ENCODE data around the gene IDH1. TPM values are rescaled to one million over a fixed set of nuclear protein-coding genes. Genes with fewer than 3 reads are reported as not detected.
A peak's percentile ranks its signal among the peaks of the same experiment; 100 is the strongest.

The IDH1 gene
- total RNA-seq, 4 donors from 2014 or later = 22.0 to 28.0 (median 24.8) TPM

DNA sequence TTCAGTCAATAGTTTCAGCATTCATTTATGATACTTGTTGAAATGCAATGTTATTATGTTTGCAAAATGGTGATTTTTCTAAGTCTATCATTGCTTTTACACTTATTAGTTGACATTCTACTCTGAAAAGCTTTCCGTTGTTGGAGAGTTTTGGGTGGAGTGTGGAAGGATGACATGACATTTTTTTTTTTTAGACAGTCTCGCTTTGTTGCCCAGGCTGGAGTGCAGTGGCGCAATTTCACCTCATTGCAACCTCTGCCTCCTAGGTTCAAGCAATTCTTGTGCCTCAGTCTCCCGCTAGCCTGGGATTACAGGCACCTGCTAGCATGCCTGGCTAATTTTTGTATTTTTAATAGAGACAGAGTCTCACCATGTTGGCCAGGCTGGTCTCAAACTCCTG is 41.0 kb upstream of the IDH1 start:
- no peak overlapping the region for H3K4me3 ChIP-seq
- WGBS = 85% methylated on average over 4 of the region's 4 CpGs
- no peaks in the 10 kb centered on the region for H3K27me3 ChIP-seq
- peaks cover 0 to 6% (median 0%) of the 10 kb centered on the region in 4 donors for H3K9me3 ChIP-seq
- DNase-seq (ENCODE audit: extremely low spot score) = no peak
- TF ChIP-seq POLR2AphosphoS5 (IDR thresholded peaks at IDR 0.05) = no peak
- TF ChIP-seq, protein P1, sequence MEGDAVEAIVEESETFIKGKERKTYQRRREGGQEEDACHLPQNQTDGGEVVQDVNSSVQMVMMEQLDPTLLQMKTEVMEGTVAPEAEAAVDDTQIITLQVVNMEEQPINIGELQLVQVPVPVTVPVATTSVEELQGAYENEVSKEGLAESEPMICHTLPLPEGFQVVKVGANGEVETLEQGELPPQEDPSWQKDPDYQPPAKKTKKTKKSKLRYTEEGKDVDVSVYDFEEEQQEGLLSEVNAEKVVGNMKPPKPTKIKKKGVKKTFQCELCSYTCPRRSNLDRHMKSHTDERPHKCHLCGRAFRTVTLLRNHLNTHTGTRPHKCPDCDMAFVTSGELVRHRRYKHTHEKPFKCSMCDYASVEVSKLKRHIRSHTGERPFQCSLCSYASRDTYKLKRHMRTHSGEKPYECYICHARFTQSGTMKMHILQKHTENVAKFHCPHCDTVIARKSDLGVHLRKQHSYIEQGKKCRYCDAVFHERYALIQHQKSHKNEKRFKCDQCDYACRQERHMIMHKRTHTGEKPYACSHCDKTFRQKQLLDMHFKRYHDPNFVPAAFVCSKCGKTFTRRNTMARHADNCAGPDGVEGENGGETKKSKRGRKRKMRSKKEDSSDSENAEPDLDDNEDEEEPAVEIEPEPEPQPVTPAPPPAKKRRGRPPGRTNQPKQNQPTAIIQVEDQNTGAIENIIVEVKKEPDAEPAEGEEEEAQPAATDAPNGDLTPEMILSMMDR (IDR thresholded peaks at IDR 0.05) = no peak
- no peak for TF ChIP-seq EP300 (IDR thresholded peaks at IDR 0.05)
- TF ChIP-seq POLR2A (IDR thresholded peaks at IDR 0.05; ENCODE audit: low read depth) = no peak
- intact Hi-C loops (cut with DNase I) = no loop called here
- peaks cover 21 to 48% (median 28%) of the 10 kb centered on the region in 4 donors for H3K36me3 ChIP-seq
- peaks cover 0 to 22% (median 3%) of the 10 kb centered on the region in 4 donors for H3K4me1 ChIP-seq
- no peak overlapping the region for H3K27ac ChIP-seq (replicated peaks in 1 of 4)

DNA sequence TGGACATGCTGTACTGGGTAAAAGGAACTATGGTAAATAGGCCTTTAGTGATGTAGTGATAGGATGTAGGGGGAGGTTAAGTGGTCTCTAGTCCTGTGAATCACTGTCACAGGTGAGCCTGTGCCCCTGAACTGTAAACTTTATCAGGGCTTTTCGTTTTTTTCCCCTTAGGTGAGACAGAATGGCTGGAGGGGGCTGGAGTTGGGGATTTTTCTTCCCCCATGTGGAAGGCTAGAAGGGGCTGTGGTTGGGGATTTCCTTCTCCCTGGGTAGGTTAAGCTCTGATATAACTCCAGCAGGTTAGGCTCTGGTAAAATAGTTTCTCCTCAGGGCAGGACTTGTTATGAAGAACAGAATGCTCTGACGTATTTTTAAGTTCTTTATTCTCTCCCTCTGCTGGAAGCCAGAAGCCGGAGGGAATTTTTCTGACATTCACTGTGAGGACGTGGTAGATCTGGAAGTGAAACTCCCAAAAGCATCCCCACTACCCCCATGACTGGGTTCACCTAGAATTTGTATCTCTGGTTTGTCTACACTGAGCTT is 39.7 kb upstream of the IDH1 start:
- Histone ChIP-seq H3K36me3 (peaks cover 19 to 49% (median 28%) of the 10 kb centered on the region in 4 donors), H3K4me3 (no peak overlapping the region), H3K4me1 (peaks cover 0 to 22% (median 3%) of the 10 kb centered on the region in 4 donors)

DNA sequence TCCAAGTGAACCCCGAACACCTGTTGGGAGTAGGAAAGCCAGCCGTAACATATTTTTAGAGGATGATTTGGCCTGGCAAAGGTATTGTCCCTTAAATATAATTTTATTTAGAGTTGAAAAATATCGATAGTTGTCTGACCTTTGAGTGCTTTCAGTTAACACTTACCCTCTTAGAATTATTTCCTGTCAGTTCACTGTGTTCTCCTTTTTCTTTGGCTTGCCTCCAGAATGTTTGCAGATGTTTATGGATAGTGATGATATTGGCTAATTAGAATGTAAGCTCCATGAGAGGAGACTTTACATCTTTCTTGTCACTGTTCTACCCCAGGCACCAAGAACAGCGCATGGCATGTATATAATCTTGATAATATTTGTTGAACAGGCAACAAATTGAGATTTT is 31.0 kb upstream of the IDH1 start:
- no peaks in the 10 kb centered on the region for H3K27me3 ChIP-seq
- TF ChIP-seq POLR2A (IDR thresholded peaks at IDR 0.05; ENCODE audit: low read depth) (no peak), POLR2AphosphoS5 (IDR thresholded peaks at IDR 0.05) (no peak), EP300 (IDR thresholded peaks at IDR 0.05) (no peak)
- TF ChIP-seq, protein P1 (IDR thresholded peaks at IDR 0.05) = no peak
- H3K36me3 ChIP-seq = peaks cover 42 to 85% (median 74%) of the 10 kb centered on the region in 4 donors
- 79% methylated on average over 4 of the region's 4 CpGs for WGBS
- no peak overlapping the region for H3K4me3 ChIP-seq
- DNase-seq (ENCODE audit: extremely low spot score) = no peak
- peaks cover 0 to 5% (median 1%) of the 10 kb centered on the region in 4 donors for H3K9me3 ChIP-seq
- H3K27ac ChIP-seq (replicated peaks in 1 of 4) = peak overlapping the region in 1 of 4 donors; percentile 1
- intact Hi-C loops (cut with DNase I) = no loop called here
- H3K4me1 ChIP-seq = peaks cover 0 to 8% (median 5%) of the 10 kb centered on the region in 4 donors

More for the DNA sequence above, 39.7 kb upstream of the IDH1 start:
- 78% methylated on average over 4 of the region's 4 CpGs for WGBS
- Histone ChIP-seq H3K27me3 (no peaks in the 10 kb centered on the region), H3K27ac (replicated peaks in 1 of 4) (no peak overlapping the region), H3K9me3 (peaks cover 0 to 8% (median 2%) of the 10 kb centered on the region in 4 donors)
- TF ChIP-seq, protein P1 (IDR thresholded peaks at IDR 0.05) = no peak
- no peak for TF ChIP-seq EP300 (IDR thresholded peaks at IDR 0.05)
- TF ChIP-seq POLR2A (IDR thresholded peaks at IDR 0.05; ENCODE audit: low read depth) = no peak
- TF ChIP-seq POLR2AphosphoS5 (IDR thresholded peaks at IDR 0.05) = no peak
- no peak for DNase-seq (ENCODE audit: extremely low spot score)
- intact Hi-C loops (cut with DNase I) = no loop called here

DNA sequence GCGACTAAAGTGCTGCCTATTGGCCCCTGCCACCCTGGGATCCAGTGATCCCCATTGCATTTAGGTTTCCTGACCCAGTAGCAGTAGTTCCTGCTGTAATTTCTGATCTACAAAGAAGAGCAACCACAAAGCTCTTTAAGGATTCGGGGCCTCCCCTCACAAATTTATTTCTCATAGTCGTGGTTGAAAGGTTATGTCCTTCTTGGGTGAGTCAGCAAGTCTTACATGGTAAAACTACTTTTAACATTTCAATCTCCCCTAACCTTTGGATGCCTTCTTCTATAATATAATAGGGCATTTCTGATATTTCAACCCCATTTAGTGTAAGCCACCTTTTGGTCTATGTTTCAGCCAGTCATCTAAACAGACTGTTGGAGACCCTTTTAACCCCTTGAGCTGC is 26.1 kb upstream of the IDH1 start:
- Histone ChIP-seq H3K9me3 (no peaks in the 10 kb centered on the region), H3K4me1 (peaks cover 0 to 5% (median 4%) of the 10 kb centered on the region in 4 donors), H3K27ac (replicated peaks in 1 of 4) (no peak overlapping the region), H3K4me3 (no peak overlapping the region), H3K27me3 (no peaks in the 10 kb centered on the region), H3K36me3 (peaks cover 38 to 86% (median 71%) of the 10 kb centered on the region in 4 donors)
- no peak for DNase-seq (ENCODE audit: extremely low spot score)
- WGBS = 79% methylated on average over 3 of the region's 3 CpGs
- TF ChIP-seq, protein P1 (IDR thresholded peaks at IDR 0.05) = no peak
- TF ChIP-seq POLR2A (IDR thresholded peaks at IDR 0.05; ENCODE audit: low read depth) (no peak), EP300 (IDR thresholded peaks at IDR 0.05) (no peak), POLR2AphosphoS5 (IDR thresholded peaks at IDR 0.05) (no peak)
- intact Hi-C loops (cut with DNase I) = no loop called here

DNA sequence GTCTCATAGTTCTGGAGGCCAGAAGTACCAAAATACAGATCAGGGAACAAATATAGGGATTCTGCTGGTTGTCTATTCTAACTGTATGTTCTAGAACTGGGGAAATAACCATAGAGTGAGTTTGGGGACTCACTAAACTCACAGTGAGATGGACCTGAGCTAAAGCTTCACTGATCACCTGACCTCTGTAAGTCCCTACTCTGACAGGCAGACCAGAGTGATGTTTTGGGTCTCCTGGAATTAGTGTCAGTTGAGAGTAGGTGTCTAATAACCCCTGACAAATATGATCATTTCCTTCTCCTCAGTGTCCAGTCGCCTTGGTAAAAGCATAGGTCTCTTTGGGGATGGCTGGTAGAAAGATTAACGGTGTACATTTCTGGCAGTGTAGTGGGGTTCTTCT is 25.4 kb upstream of the IDH1 start:
- no peak for DNase-seq (ENCODE audit: extremely low spot score)
- Histone ChIP-seq H3K9me3 (no peaks in the 10 kb centered on the region), H3K27me3 (no peaks in the 10 kb centered on the region), H3K4me1 (no peaks in the 10 kb centered on the region), H3K4me3 (no peak overlapping the region), H3K27ac (replicated peaks in 1 of 4) (no peak overlapping the region), H3K36me3 (peaks cover 39 to 90% (median 70%) of the 10 kb centered on the region in 4 donors)
- intact Hi-C loops (cut with DNase I) = no loop called here
- WGBS = 97% methylated on average over 2 of the region's 2 CpGs
- no peak for TF ChIP-seq POLR2A (IDR thresholded peaks at IDR 0.05; ENCODE audit: low read depth)
- TF ChIP-seq EP300 (IDR thresholded peaks at IDR 0.05) = no peak
- no peak for TF ChIP-seq POLR2AphosphoS5 (IDR thresholded peaks at IDR 0.05)
- TF ChIP-seq, protein P1 (IDR thresholded peaks at IDR 0.05) = no peak
